Neural crest cell (in vitro differentiated cells): ENCODE measurements around the gene PDLIM3. TPM values are rescaled to one million over a fixed set of nuclear protein-coding genes. Genes with fewer than 3 reads are reported as not detected.

Experiments
- DNase-seq: peaks from one replicate; pipeline ENCODE4 v3.0.0; 2021; ENCODE audit warnings: low read depth, mixed read lengths, low spot score
- H3K27ac Mint-ChIP-seq: one replicate; pipeline ENCODE4 v1.8.0; 2021; ENCODE audit warnings: mild to moderate bottlenecking, mixed read lengths; ENCODE audit not compliant: unreplicated experiment
- H3K27me3 Mint-ChIP-seq: 2 replicates; pipeline ENCODE4 v1.8.0; 2021; ENCODE audit warnings: low read depth, mild to moderate bottlenecking, mixed read lengths
- H3K36me3 Mint-ChIP-seq: 2 replicates; pipeline ENCODE4 v1.8.0; 2021; ENCODE audit warnings: low read depth, mild to moderate bottlenecking, mixed read lengths
- H3K4me1 Mint-ChIP-seq: 2 replicates; pipeline ENCODE4 v1.8.0; 2021; ENCODE audit warnings: mixed read lengths
- H3K4me3 Mint-ChIP-seq: one replicate; pipeline ENCODE4 v1.8.0; 2021; ENCODE audit warnings: mild to moderate bottlenecking, mixed read lengths
- H3K9me3 Mint-ChIP-seq: 2 replicates; pipeline ENCODE4 v1.8.0; 2021; ENCODE audit warnings: mixed read lengths
- CTCF ChIP-seq: fragments of 200-600 bp; sonication (generic); conservative IDR thresholded peaks from 2 replicates; pipeline ENCODE4 v1.5.0; 2021; ENCODE audit warnings: antibody characterized with exemption, mild to moderate bottlenecking
- total RNA-seq: library from RNA; stranded (reverse); gene quantifications from 2 replicates; pipeline ENCODE4 v1.2.1, GENCODE V29; 2021

The PDLIM3 gene
- total RNA-seq, 1 donor from 2014 or later = 2.3 TPM

- Mint-ChIP-seq H3K36me3 (peaks cover 11% of the 10 kb centered on the region), H3K9me3 (peaks cover 3% of the 10 kb centered on the region), H3K27me3 (no peaks in the 10 kb centered on the region), H3K4me1 (peaks cover 4% of the 10 kb centered on the region), H3K27ac (no peak overlapping the region), H3K4me3 (no peak overlapping the region)
- TF ChIP-seq CTCF = no peak
- no peak for DNase-seq
Measured at GRCh38 chr4:185500576-185500975, 34.7 kb downstream of the PDLIM3 start.

GRCh38 chr4:185500035-185500434, 35.3 kb downstream of the PDLIM3 start:
- Mint-ChIP-seq H3K9me3 (peaks cover 3% of the 10 kb centered on the region), H3K27me3 (no peaks in the 10 kb centered on the region), H3K36me3 (peaks cover 11% of the 10 kb centered on the region), H3K4me3 (no peak overlapping the region), H3K27ac (no peak overlapping the region), H3K4me1 (peaks cover 3% of the 10 kb centered on the region)
- TF ChIP-seq CTCF = no peak
- DNase-seq = no peak

GRCh38 chr4:185488650-185489049, 46.7 kb downstream of the PDLIM3 start:
- Mint-ChIP-seq H3K9me3 (peaks cover 7% of the 10 kb centered on the region), H3K4me3 (no peak overlapping the region), H3K27me3 (no peaks in the 10 kb centered on the region), H3K4me1 (no peaks in the 10 kb centered on the region), H3K36me3 (peaks cover 6% of the 10 kb centered on the region), H3K27ac (no peak overlapping the region)
- DNase-seq = no peak
- no peak for TF ChIP-seq CTCF

- Mint-ChIP-seq H3K4me3 (no peak overlapping the region), H3K36me3 (no peaks in the 10 kb centered on the region), H3K9me3 (no peaks in the 10 kb centered on the region), H3K27ac (no peak overlapping the region), H3K4me1 (no peaks in the 10 kb centered on the region), H3K27me3 (peaks cover 6% of the 10 kb centered on the region)
- TF ChIP-seq CTCF = no peak
- DNase-seq = no peak
Measured at GRCh38 chr4:185481401-185481800, 53.9 kb downstream of the PDLIM3 start.

GRCh38 chr4:185480016-185480732, 55.1 kb downstream of the PDLIM3 start:
- Mint-ChIP-seq H3K27me3 (peaks cover 6% of the 10 kb centered on the region), H3K4me1 (no peaks in the 10 kb centered on the region), H3K9me3 (no peaks in the 10 kb centered on the region), H3K36me3 (no peaks in the 10 kb centered on the region), H3K27ac (no peak overlapping the region), H3K4me3 (no peak overlapping the region)
- no peak for DNase-seq
- no peak for TF ChIP-seq CTCF
